H9 (cell line): Measurements from ENCODE around the gene CCR5. TPM values are rescaled to one million over a fixed set of nuclear protein-coding genes. Genes with fewer than 3 reads are reported as not detected.

Source experiments
- DNase-seq: peaks from one replicate; pipeline ENCODE4 v3.0.0-alpha.2; 2017
- H2AFZ ChIP-seq: one replicate; pipeline ENCODE4 v1.6.1; 2013; ENCODE audit warnings: mild to moderate bottlenecking, low read length, control low read depth, moderate library complexity
- H2AK5ac ChIP-seq: 2 replicates; pipeline ENCODE4 v1.6.1; 2013; ENCODE audit warnings: low read length, control low read depth, mixed read lengths; ENCODE audit not compliant: insufficient read length
- H2BK120ac ChIP-seq: one replicate; pipeline ENCODE4 v1.6.1; 2013; ENCODE audit warnings: low read depth, mild to moderate bottlenecking, low read length, control low read depth, inconsistent platforms; ENCODE audit not compliant: poor library complexity, severe bottlenecking
- H2BK12ac ChIP-seq: 2 replicates; pipeline ENCODE4 v1.6.1; 2013; ENCODE audit warnings: low read length, control low read depth, mixed read lengths, low read depth; ENCODE audit not compliant: insufficient read length
- H2BK15ac ChIP-seq: 2 replicates; pipeline ENCODE4 v1.6.1; 2013; ENCODE audit warnings: low read depth, low read length, control low read depth
- H2BK20ac ChIP-seq: one replicate; pipeline ENCODE4 v1.6.1; 2013; ENCODE audit warnings: low read depth, mild to moderate bottlenecking, low read length, control low read depth, inconsistent platforms; ENCODE audit not compliant: poor library complexity, severe bottlenecking
- H2BK5ac ChIP-seq: 2 replicates; pipeline ENCODE4 v1.6.1; 2013; ENCODE audit warnings: low read length, control low read depth, mixed read lengths; ENCODE audit not compliant: insufficient read length
- H3K14ac ChIP-seq: 2 replicates; pipeline ENCODE4 v1.6.1; 2013; ENCODE audit warnings: low read length, control low read depth; ENCODE audit not compliant: insufficient read depth
- H3K18ac ChIP-seq: 2 replicates; pipeline ENCODE4 v1.6.1; 2013; ENCODE audit warnings: low read depth, mild to moderate bottlenecking, mixed read lengths, low read length, control low read depth; ENCODE audit not compliant: insufficient read length
- H3K23ac ChIP-seq: 2 replicates; pipeline ENCODE4 v1.6.1; 2013; ENCODE audit warnings: low read length, control low read depth, mixed read lengths, low read depth; ENCODE audit not compliant: insufficient read length
- H3K23me2 ChIP-seq: 2 replicates; pipeline ENCODE4 v1.6.1; 2013; ENCODE audit warnings: low read depth, mild to moderate bottlenecking, mixed read lengths, low read length, control low read depth; ENCODE audit not compliant: insufficient read length, poor library complexity, severe bottlenecking
- H3K27ac ChIP-seq: 2 replicates; pipeline ENCODE4 v1.5.1; 2013; ENCODE audit warnings: low read length, control low read depth, mixed read lengths, low read depth; ENCODE audit not compliant: insufficient read length
- H3K27me3 ChIP-seq: 2 replicates; pipeline ENCODE4 v1.6.1; 2013; ENCODE audit warnings: low read length, control low read depth, inconsistent platforms; ENCODE audit not compliant: insufficient read depth
- H3K4ac ChIP-seq: 2 replicates; pipeline ENCODE4 v1.6.1; 2013; ENCODE audit warnings: low read depth, mild to moderate bottlenecking, control low read depth, inconsistent platforms, low read length, moderate library complexity
- H3K4me1 ChIP-seq: 2 replicates; pipeline ENCODE4 v1.6.1; 2013; ENCODE audit warnings: low read length, control low read depth, inconsistent platforms; ENCODE audit not compliant: insufficient read depth
- H3K4me2 ChIP-seq: 2 replicates; pipeline ENCODE4 v1.6.1; 2013; ENCODE audit warnings: low read length, control low read depth, mixed read lengths; ENCODE audit not compliant: insufficient read length, insufficient read depth
- H3K56ac ChIP-seq: 2 replicates; pipeline ENCODE4 v1.6.1; 2013; ENCODE audit warnings: low read depth, mild to moderate bottlenecking, mixed read lengths, low read length, control low read depth; ENCODE audit not compliant: insufficient read length
- H3K79me1 ChIP-seq: 2 replicates; pipeline ENCODE4 v1.6.1; 2013; ENCODE audit warnings: low read depth, mild to moderate bottlenecking, moderate library complexity, low read length, control low read depth, inconsistent platforms; ENCODE audit not compliant: insufficient read depth, poor library complexity, severe bottlenecking
- H3K79me2 ChIP-seq: 2 replicates; pipeline ENCODE4 v1.6.1; 2013; ENCODE audit warnings: low read length, control low read depth, inconsistent platforms; ENCODE audit not compliant: insufficient read depth
- H3K9ac ChIP-seq: 2 replicates; pipeline ENCODE4 v1.6.1; 2013; ENCODE audit warnings: low read length, control low read depth, mixed read lengths; ENCODE audit not compliant: insufficient read length; ENCODE audit errors: extremely low read depth
- H3K9me3 ChIP-seq: one replicate; pipeline ENCODE4 v1.6.1; 2013; ENCODE audit warnings: low read depth, low read length, inconsistent platforms; ENCODE audit not compliant: control insufficient read depth
- H3T11ph ChIP-seq: one replicate; pipeline ENCODE4 v1.6.1; 2013; ENCODE audit warnings: mild to moderate bottlenecking, low read length, control low read depth, inconsistent platforms
- H4K20me1 ChIP-seq: one replicate; pipeline ENCODE4 v1.6.1; 2013; ENCODE audit not compliant: control insufficient read depth, insufficient read length, insufficient read depth
- H4K5ac ChIP-seq: 2 replicates; pipeline ENCODE4 v1.6.1; 2013; ENCODE audit warnings: low read depth, mild to moderate bottlenecking, mixed read lengths, low read length, control low read depth; ENCODE audit not compliant: insufficient read length
- H4K8ac ChIP-seq: replicated peaks from 2 replicates; pipeline ENCODE4 v1.6.1; 2013; ENCODE audit warnings: low read length, control low read depth, mixed read lengths, low read depth; ENCODE audit not compliant: insufficient read length
- H4K91ac ChIP-seq: 2 replicates; pipeline ENCODE4 v1.6.1; 2013; ENCODE audit warnings: low read depth, mild to moderate bottlenecking, moderate library complexity, mixed read lengths, low read length, control low read depth; ENCODE audit not compliant: insufficient read length
- H3K27ac Mint-ChIP-seq, 3 experiments: 2 replicates in 2 of 3; 3 replicates in 1 of 3; pipeline ENCODE4 v1.8.0; 2020 to 2021; ENCODE audit warnings: mixed read lengths in 3 of 3, mild to moderate bottlenecking in 1 of 3, moderate library complexity in 1 of 3
- H3K27me3 Mint-ChIP-seq: 2 replicates; pipeline ENCODE4 v1.8.0; 2021; ENCODE audit warnings: low read depth, mild to moderate bottlenecking, moderate library complexity, mixed read lengths
- H3K36me3 Mint-ChIP-seq, 3 experiments: 2 replicates in 2 of 3; 3 replicates in 1 of 3; pipeline ENCODE4 v1.8.0; 2020 to 2021; ENCODE audit warnings: low read depth in 3 of 3, mixed read lengths in 3 of 3; ENCODE audit not compliant: insufficient read depth in 1 of 3
- H3K4me1 Mint-ChIP-seq, 2 experiments: 2 replicates each; pipeline ENCODE4 v1.8.0; 2020; ENCODE audit warnings: mixed read lengths in 2 of 2
- H3K4me3 Mint-ChIP-seq, 2 experiments: 2 replicates in 1 of 2; 3 replicates in 1 of 2; pipeline ENCODE4 v1.8.0; 2020 to 2021; ENCODE audit warnings: mild to moderate bottlenecking in 2 of 2, mixed read lengths in 2 of 2, moderate library complexity in 1 of 2
- H3K9me3 Mint-ChIP-seq, 2 experiments: 2 replicates in 1 of 2; 3 replicates in 1 of 2; pipeline ENCODE4 v1.8.0; 2020; ENCODE audit warnings: mild to moderate bottlenecking in 2 of 2, mixed read lengths in 2 of 2, moderate library complexity in 1 of 2
- CTCF ChIP-seq: fragments of 200-600 bp; sonication (generic); conservative IDR thresholded peaks from 3 replicates; pipeline ENCODE4 v1.8.0; 2021; ENCODE audit warnings: antibody characterized with exemption, mild to moderate bottlenecking
- WGBS: extraction: QIAGEN DNeasy Blood & Tissue Kit; methylation state at CpG from one replicate; pipeline ENCODE4 v1.1.7; 2013; ENCODE audit warnings: missing lambda C conversion rate, low lambda C conversion rate, mixed read lengths; ENCODE audit not compliant: insufficient read length; ENCODE audit errors: extremely low coverage; 5-methylcytosine and 5-hydroxymethylcytosine counted together
- total RNA-seq: library from RNA; stranded (reverse); gene quantifications from 2 replicates; pipeline ENCODE4 v1.2.1, GENCODE V29; 2021

The CCR5 gene
- total RNA-seq, 1 experiment from 2014 or later = not detected

- H3K79me1 ChIP-seq = no peaks in the 10 kb centered on the region
- Mint-ChIP-seq H3K4me3 (no peak overlapping the region), H3K27ac (no peak overlapping the region), H3K4me1 (peaks cover 20% of the 10 kb centered on the region in 2 experiments), H3K27me3 (no peaks in the 10 kb centered on the region), H3K36me3 (no peaks in the 10 kb centered on the region), H3K9me3 (no peaks in the 10 kb centered on the region; a peak in 1 of 5 replicates)
- no peaks in the 10 kb centered on the region for H3K9me3 ChIP-seq
- no peak overlapping the region for H2BK12ac ChIP-seq
- TF ChIP-seq CTCF = no peak
- H3K27me3 ChIP-seq = no peaks in the 10 kb centered on the region
- no peak overlapping the region for H3K56ac ChIP-seq
- H3K4ac ChIP-seq = no peak overlapping the region
- no peak overlapping the region for H3K4me2 ChIP-seq
- WGBS = no CpG with 5 or more reads among the region's 4 CpGs
- no peak overlapping the region for H2AFZ ChIP-seq
- H4K8ac ChIP-seq = no peak overlapping the region
- H3K14ac ChIP-seq = no peak overlapping the region
- peaks cover 4% of the 10 kb centered on the region; the same call in 1 of the 2 replicates for H3K4me1 ChIP-seq
- no peak overlapping the region for H2BK120ac ChIP-seq
- no peak overlapping the region for H2BK20ac ChIP-seq
- no peaks in the 10 kb centered on the region for H3K79me2 ChIP-seq
- H3K18ac ChIP-seq = no peak overlapping the region
- H3K27ac ChIP-seq = no peak overlapping the region
- no peak overlapping the region for H2AK5ac ChIP-seq
- H3K23me2 ChIP-seq = no peaks in the 10 kb centered on the region
- H2BK15ac ChIP-seq = no peak overlapping the region
- H4K91ac ChIP-seq = no peak overlapping the region
- no peaks in the 10 kb centered on the region for H4K20me1 ChIP-seq
- no peak overlapping the region for H4K5ac ChIP-seq
- H3K9ac ChIP-seq = no peak overlapping the region
- H2BK5ac ChIP-seq = no peak overlapping the region
- no peak overlapping the region for H3T11ph ChIP-seq
- no peak for DNase-seq
- H3K23ac ChIP-seq = no peak overlapping the region
These were observed 49.1 kb downstream of the CCR5 start for GRCh38 chr3:46419816-46420215.
